Measurements from ENCODE around the gene TNFRSF11A.

Gene TNFRSF11A

DNA sequence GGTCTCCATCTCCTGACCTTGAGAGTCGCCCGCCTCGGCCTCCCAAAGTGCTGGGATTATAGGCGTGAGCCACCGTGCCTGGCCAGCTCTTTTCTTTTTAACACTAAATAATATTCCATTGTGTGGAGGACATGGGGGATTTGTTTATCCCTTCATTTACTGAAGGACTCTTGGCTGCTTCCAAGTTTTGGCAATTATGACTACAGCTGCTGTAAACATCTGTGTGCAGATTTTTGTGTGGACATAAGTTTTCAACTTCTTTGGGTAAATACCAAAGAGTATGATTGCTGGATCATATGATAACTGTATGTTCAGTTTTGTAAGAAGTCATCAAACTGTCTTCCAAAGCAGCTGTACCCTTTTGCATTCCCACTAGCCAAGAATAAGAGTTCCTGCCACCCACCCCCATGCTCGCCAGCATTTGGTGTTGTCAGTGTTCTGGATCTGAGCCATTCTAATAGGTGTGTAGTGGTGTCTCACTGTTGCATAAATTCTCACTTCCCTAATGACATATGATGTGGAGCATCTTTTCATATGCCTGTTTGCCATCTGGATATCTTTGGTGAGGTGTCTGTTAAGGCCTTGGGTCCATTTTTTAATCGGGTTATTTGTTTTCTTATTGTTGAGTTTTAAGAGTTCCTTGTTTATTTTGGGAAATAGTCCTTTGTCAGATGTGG is 52.2 kb downstream of the TNFRSF11A start:
- no peak for DNase-seq (ENCODE audit: low read depth in 1 of 2, low spot score in 1 of 2)

DNA sequence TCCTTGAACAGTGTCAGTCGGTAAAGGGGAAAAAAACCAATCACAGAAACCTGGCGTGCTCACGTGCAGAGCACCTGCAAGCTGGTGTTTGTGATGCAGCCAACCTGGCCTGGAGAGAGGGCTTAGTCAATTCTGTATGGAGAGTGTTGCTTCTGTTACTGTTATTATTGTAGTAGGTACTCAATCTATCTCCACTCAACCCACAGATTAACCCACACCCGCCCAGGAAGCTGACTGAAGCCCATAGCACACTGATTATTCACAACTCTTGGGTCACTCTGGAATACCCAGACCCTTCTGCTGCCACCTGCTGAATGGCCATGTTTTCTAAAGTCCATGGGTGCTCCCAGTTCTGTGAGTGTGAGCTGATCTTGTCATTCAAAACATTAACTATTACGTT is 53.9 kb downstream of the TNFRSF11A start:
- no peak for DNase-seq (ENCODE audit: low read depth in 1 of 2, low spot score in 1 of 2)

DNA sequence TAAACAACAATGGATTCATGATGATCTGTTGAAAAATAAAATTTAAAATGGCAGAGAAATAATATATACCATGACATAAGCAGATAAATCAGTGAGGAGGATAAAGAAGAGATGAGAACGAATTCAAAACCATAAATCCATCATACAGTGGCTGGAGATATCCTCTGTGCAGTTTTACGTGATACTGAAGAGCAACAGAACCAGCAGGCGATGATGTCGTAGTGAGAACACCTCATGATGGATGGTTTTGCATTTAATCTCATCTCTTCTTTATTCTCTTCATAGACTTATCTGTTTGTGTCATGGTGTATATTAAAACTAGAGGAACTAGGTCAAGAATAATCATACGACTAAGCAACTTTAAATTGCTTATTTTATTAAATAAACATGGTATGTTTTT is 56.3 kb downstream of the TNFRSF11A start:
- DNase-seq (ENCODE audit: low read depth in 1 of 2, low spot score in 1 of 2), result no peak

DNA sequence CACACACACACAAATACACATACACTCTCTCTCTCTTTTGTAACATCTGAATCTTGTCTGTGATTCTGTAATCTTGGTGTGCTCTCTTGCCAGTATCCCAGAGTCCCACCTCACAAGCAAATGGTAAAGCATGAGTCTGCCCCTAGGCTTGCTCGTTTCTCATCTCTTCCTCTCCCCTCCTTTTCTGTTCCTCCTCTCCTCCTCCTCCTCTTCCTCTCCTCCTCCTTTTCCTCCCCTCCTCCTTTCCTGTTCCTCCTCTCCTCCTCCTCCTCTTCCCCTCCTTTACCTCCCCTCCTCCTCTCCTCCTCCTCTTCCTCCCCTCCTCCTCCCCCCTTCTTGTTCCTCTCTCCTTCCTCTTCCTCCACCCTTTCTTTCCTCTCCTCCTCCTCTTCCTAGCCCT is 59.0 kb downstream of the TNFRSF11A start:
- no peak for DNase-seq (ENCODE audit: low read depth in 1 of 2, low spot score in 1 of 2)

DNA sequence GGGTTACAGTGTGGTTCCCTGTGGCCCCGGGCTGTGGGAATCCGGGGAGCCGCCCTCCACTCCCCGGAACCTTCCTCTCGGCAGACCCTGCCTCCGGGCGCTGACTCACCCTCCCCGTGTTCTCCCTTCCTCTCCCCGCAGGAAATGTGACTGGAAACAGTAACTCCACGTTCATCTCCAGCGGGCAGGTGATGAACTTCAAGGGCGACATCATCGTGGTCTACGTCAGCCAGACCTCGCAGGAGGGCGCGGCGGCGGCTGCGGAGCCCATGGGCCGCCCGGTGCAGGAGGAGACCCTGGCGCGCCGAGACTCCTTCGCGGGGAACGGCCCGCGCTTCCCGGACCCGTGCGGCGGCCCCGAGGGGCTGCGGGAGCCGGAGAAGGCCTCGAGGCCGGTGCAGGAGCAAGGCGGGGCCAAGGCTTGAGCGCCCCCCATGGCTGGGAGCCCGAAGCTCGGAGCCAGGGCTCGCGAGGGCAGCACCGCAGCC is 59.5 kb downstream of the TNFRSF11A start:
- no peak for DNase-seq (ENCODE audit: low read depth in 1 of 2, low spot score in 1 of 2)

DNA sequence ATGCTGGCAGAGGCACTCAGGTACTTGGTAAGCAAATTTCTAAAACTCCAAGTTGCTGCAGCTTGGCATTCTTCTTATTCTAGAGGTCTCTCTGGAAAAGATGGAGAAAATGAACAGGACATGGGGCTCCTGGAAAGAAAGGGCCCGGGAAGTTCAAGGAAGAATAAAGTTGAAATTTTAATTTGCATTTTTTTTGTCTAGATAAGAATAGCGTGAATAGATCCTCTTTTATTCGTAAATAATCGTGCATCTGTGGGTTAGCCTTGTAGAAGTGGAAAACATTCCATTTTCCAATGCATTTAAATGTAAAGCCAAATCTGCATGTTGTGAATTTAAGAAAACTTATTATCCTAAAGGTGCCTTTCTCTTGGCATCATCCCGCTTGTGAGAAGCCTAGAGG is 61.0 kb downstream of the TNFRSF11A start:
- no peak for DNase-seq (ENCODE audit: low read depth in 1 of 2, low spot score in 1 of 2)

DNA sequence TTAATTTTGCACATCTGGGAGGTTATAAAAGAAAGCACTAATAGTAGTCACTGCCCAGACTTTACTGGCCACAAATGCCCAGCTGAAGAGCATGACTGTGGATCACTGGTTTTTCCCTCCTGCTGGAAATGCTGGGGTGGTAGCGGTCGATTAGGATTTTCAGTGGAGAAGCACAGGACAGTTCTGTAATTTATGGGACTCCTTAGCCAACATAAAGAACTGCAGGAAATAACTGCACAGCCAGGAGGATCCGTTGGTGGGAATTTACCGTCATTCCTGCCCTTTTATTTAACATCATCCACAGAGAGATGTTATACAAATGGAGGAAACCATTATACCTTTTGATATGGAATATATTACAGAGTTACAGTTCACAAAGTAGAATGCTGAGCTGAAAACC is 61.5 kb downstream of the TNFRSF11A start:
- no peak for DNase-seq (ENCODE audit: low read depth in 1 of 2, low spot score in 1 of 2)

DNA sequence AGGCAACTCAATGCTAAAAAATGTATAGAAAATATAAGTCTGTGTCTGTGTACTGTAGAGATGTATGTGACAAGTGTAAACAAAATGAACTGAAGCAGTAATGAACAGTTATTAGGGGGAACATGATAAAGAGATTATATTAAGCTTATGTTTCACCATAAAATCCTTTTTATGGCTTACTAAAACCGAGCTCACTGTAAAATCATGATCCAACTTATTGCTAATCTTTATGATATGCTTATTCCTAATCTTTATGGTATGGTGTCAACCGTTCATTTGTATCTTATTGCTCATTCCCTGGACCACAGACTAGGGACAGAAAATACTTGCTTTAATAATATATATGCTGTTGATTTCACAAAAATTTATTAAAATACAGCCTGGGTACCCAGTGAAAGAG is 62.1 kb downstream of the TNFRSF11A start:
- no peak for DNase-seq (ENCODE audit: low read depth in 1 of 2, low spot score in 1 of 2)

DNA sequence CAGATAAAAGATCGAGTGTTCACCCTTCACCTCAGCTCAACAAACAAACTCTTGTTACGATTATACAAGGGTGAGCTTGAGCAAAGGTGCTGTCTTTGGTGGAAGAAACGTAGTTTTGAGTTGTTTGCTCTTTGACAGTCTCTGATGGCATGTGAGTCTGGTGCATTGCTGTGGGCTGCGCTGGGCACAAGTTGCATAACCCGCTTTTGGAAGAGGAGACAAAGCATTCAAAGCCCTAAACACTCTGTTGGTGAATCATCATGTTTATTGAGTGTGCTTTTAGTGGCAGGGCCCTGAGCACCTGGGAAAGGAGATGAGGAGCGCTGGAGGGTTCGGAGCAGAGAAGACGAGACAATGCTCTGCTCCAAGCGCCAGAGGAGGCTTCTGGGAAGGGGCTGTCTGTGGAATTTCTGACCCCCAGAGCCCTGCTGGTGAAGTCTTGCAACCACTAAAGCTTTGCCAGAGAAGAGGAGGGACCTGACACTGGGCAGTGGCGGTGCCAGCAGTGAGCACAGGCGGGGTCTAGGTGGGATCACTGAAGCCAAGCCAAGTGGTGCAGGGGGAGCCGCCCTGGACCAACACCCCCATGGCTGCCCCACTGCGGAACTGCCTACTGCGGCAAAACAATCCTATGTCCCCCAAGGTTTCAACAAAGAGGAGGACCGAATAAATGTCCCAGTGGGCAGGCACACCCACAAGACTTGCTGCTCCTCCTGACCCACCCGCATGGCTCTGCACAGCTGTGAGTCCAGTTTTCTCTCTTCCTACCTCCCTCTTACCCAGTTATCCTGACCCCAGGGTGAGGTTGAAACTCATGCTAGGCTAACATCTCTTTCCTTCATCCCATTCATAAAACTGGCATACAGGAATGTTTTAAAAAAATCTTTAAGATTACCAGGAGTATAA is 64.0 kb downstream of the TNFRSF11A start:
- no peak for DNase-seq (ENCODE audit: low read depth in 1 of 2, low spot score in 1 of 2)

DNA sequence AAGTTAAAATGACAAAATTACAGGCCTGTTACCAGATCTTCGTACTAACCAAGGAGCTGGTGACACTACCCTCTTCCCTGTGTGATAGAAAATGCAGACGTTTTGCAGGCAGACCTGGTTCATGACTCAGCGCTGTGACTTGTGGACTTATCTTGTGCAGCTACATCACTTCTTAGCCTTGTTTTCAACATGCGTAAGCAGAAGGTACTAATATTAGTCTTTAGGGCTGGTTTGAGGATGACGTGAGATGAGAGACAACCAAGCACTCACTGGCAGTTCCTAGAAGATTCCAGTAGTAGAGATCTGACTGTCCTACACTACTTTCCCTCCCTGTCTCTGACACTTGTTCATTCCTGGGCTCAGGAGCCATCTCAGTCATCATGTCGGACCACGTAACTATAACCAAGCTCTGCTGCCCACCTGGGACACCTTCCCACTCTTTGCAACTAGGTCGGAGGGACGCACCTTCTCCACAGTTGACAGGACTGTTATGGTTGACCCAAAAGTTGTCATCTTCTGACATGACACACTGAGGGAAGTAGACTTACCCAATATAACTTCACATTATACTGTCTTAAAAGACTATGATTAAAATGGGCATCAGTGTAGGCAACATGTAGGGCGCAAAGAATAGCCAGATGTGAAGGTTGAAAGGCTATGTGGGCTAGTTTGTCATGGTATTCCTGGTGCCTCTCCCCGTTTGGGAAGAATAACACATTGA is 64.8 kb downstream of the TNFRSF11A start:
- DNase-seq (ENCODE audit: low read depth in 1 of 2, low spot score in 1 of 2), result no peak

DNA sequence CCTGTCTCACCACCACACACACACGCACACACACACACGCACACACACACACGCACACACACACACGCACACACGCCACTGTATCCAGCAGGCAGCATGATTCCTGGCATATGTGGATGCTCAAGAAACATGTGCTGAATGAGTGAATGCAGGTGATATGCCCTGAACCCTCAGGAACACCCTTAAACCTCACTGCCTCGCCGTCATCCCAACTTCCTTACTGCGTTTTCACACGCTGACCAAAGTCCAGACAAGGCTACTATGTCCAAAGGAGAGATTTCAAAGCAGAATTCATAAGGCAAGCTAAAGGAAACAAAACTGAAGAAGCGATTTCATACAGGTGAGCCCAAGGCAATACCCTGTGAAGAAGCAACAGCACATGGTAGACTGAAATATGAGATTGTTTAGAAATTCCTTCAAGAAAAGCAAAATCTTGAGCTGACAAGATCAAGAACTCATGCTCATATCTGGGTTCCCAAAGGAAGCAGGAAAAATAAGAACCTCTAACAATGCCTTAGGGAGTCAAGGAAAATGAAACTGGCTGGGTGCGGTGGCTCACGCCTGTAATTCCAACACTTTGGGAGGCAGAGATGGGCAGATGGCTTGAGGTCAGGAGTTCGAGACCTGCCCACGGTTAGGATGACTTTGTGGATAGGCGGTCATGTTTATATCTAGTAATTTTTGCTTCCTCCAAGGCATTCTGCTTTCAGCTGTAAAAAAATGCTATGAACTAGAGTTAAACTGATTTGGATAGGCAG is 69.1 kb downstream of the TNFRSF11A start:
- no peak for DNase-seq (ENCODE audit: low read depth in 1 of 2, low spot score in 1 of 2)

DNA sequence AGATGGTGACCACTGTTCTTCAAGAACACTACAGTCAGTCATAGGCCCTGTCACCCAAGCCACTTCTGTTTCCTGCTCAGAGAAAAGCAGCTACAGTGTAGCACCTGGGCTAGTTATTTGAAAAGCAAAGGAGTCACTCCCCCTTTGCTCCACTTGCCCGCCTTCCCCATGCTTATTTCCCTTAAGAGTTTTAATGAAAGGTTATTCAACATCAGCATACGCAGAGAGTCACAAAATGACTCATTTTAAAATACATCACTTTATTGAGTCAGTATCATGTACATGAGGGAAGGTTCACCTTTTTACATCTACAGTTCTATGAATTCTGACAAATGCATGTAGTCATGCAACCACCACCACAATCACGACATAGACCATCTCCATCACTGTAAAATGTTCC is 71.3 kb downstream of the TNFRSF11A start:
- no peak for DNase-seq (ENCODE audit: low read depth in 1 of 2, low spot score in 1 of 2)

DNA sequence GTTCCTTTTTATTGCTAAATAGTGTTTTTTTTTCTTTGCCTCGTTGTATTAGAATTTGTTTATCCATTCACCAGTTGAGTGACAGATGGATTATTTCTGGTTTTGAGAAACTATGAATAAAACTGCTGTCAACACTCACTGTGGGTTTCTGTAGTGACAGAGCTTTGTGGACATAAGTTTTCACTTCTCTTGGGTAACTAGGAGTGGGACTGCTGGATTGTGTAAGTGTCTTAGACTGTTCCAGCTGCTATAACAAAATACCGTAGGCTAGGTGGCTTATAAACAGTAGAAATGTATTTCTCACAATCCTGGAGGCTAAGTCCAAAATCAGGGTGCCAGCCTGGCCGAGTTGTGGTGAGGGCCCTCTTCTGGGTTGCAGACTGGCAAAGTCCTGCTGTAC is 71.9 kb downstream of the TNFRSF11A start:
- DNase-seq (ENCODE audit: low read depth in 1 of 2, low spot score in 1 of 2), result no peak

DNA sequence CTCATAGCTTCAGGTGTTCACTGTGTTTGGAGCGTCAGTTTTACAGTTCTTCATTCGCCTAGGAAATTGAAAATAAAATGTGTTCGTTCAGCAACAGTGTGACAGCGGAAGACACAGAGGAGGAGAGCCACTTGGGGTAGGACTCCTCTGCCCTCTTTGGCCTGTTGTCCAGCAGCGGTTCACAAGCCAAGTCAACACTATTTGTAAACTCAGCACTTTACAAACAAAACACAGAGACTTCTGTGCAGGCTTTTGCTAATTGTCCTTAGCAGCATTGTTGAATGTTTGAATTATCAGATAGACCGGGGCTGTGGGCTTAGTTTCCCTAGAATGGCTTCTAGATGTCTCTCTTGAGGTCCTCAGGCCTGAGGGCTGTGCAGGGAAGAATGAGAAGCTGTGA is 73.2 kb downstream of the TNFRSF11A start:
- DNase-seq (ENCODE audit: low read depth in 1 of 2, low spot score in 1 of 2), result no peak

DNA sequence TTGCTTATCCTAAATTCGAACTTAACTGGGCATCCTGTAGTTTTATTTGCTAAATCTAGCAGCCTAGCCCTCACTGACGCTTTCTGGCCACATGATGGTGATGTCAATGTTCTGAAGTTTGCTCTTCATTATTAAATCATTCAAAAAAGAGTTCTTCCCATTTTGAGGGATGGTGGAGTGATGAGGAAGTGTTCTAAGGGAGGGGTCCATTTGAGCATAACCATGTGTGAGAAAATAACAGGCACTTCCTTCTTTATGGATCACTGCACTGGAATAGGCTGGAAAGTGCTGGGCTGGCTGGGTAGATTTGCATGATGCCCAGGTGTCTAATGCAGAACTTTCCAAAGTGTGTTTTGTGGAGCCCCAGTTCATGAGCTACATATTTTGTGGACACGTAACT is 74.2 kb downstream of the TNFRSF11A start:
- DNase-seq (ENCODE audit: low read depth in 1 of 2, low spot score in 1 of 2), result no peak

DNA sequence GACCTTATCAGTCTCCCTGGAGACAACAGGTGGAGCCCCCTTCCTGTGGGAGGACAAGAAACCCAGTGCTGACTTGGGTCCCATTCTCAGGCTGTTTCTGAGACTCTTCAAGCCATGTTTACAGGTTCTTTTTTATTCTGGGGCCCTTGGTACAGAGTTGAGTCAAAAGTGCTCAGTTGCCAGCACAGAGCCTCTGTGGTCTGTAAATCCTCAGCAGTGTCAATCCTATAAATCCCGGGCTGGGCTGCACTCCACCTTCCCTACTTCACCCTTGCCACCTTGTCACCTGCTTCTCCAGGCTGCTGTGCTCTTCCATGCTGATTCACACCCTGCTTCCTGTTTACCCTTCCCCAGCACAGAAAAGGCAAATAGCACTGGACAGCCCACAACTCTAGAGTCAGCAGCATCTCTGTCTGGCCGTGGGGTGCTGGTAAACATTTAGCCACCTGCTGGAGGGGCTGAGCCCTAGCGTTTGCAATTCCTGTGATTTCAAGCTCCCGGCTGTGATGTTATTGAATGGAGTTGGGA is 74.7 kb downstream of the TNFRSF11A start:
- DNase-seq (ENCODE audit: low read depth in 1 of 2, low spot score in 1 of 2), result no peak

DNA sequence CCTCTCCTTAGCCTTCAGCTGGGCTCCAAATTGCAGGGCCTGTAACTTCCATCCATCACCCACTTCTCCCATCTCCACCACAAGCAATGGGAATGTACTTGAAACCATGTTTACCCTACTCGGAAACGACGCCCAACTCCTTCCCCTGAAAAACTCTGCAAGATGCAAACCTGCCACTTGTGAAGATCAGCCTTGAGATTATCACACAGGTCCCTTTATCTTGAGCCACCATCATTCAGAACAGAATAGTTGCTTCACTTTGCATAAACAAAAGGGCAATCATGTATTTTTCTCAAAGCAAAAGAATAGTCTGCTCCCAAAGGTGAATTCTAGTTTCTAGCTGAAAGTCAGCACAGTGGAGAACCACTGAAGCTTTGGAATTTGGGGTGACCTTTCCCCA is 75.8 kb downstream of the TNFRSF11A start:
- no peak for DNase-seq (ENCODE audit: low read depth in 1 of 2, low spot score in 1 of 2)

DNA sequence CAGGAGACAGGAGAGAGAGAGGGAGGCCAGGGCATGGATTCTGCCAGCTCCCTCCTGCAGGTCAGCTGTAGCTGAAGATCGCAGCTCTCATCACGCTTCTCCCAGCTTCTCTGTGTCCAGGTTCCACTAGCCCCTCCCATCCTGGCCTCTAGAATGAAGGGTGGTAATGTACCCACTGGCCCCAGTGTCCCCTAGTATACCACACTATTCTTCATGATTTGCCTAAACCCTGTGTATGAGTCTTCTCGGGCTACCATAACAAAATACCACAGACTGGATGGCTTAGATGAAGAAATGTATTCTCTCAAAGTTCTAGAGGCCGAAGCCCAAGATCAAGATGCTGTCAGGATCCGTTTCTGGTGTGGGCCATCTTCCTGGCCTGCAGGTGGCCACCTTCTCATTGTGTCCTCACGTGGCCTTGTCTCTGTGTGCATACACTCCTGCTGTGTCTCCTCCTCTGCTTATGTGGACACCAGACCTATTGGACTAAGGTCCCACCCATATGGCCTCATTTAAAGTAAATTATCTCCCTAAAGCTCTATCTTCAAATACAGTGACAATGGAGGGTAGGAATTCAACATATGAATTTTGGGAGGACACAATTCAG is 77.3 kb downstream of the TNFRSF11A start:
- no peak for DNase-seq (ENCODE audit: low read depth in 1 of 2, low spot score in 1 of 2)

DNA sequence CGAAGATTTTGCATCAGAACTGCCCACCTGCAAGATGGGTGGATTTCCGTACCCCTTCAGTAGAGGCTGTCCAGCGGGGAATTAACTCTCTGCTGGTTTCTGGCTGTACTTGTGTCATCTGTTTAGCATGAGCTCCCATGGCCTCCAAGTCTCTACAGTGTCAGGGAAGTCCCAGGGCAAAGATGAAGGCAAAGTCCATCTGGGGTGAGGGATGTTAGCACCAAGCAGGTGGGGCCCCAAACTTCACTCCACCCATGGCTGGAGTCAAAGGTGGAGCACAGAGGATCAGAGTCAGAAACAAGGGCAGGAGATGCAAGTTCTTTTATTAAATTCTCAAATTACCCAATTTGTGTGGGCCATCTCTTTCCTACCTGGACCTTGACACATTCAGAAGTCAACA is 78.0 kb downstream of the TNFRSF11A start:
- no peak for DNase-seq (ENCODE audit: low read depth in 1 of 2, low spot score in 1 of 2)

DNA sequence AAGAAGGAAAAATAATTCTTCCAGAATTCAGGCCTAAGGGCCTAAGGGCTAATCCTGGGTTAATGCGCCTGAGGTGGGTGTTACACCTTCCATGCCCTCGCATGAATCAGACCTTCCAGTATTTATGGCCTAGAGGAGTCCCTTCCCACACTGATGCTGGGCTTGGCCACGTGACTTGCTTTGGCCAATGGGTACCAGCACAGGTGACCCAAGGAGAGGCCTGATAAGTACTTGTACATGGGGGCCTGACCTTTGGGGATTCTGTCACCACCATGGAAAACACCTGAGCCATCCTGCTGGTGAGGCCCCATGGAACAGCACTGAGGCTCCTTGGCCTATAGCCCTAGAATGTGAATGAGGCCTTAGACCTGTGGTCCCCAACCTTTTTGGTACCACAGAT is 79.8 kb downstream of the TNFRSF11A start:
- no peak for DNase-seq (ENCODE audit: low read depth in 1 of 2, low spot score in 1 of 2)
